ENCODE measurements around the gene ZNF276. TPM values are rescaled to one million over a fixed set of nuclear protein-coding genes. Genes with fewer than 3 reads are reported as not detected.

The ZNF276 gene
- polyA plus RNA-seq, 1 of the 3 experiments (the other 2 are of a cell fraction), result 24.9 TPM

DNA sequence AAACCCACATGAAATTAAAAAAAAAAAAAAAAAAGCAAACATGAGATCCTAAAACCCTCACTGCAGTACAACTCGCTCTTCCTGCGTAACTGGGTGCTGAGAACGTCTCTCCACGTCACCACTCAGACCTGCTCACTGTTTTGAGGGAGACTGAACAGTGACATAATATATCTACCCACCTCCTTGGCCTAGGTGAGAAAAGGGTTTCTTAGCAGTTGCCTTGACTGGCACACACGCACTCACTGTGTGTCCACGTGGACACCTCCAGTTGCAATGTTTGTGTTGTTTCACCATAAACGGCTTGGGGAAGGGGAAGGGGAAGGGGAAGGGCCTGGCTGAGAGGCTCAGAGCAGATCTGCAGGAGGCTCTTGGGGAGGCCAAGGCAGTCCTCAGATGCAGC is 63.1 kb downstream of the ZNF276 start:
- ChIA-PET POLR2A (no interaction called here), CTCF (interaction anchor here (2.2 kb wide), 1 partner anchor 76 kb away, joined by 6 read pairs; no protein-coding TSS in a partner anchor)
- no peaks in the 10 kb centered on the region for H3K9me3 ChIP-seq
- H3K79me2 ChIP-seq (ENCODE audit: insufficient read depth), result no peaks in the 10 kb centered on the region
- no peak overlapping the region for H3K4me2 ChIP-seq
- H3F3A ChIP-seq (replicated peaks; ENCODE audit: insufficient read depth), result no peaks in the 10 kb centered on the region
- H3K27ac ChIP-seq (ENCODE audit: low read depth in 2 of 2, low read length in 1 of 2), result no peak overlapping the region
- DNase-seq, result no peak
- H2AFZ ChIP-seq (ENCODE audit: low read depth), result no peak overlapping the region
- no peak overlapping the region for H3K9ac ChIP-seq
- H3K36me3 ChIP-seq (replicated peaks in 1 of 2; ENCODE audit: control insufficient read depth in 1 of 2, insufficient read depth in 2 of 2, low read length in 1 of 2), result peaks cover 9 to 18% of the 10 kb centered on the region in 2 experiments
- WGBS (ENCODE audit: low lambda C conversion rate), result 93% methylated on average over 7 of the region's 7 CpGs
- TF ChIP-seq POLR2AphosphoS5 (IDR thresholded peaks at IDR 0.05; ENCODE audit: low read depth, low read length) (no peak), FOXM1 (IDR thresholded peaks at IDR 0.05; ENCODE audit: low read depth) (no peak), YY1 (IDR thresholded peaks at IDR 0.05; ENCODE audit: low read depth) (no peak), MXI1 (IDR thresholded peaks at IDR 0.05; ENCODE audit: low read depth, low read length) (no peak), EP300 (IDR thresholded peaks at IDR 0.05; ENCODE audit: borderline replicate concordance in 1 of 2, low read depth in 1 of 2, low read length in 1 of 2) (no peak), MEF2A (IDR thresholded peaks at IDR 0.05; ENCODE audit: borderline replicate concordance, low read depth) (no peak), SMC3 (IDR thresholded peaks at IDR 0.05; ENCODE audit: low read depth, low read length) (no peak)
- TF ChIP-seq, protein P1, sequence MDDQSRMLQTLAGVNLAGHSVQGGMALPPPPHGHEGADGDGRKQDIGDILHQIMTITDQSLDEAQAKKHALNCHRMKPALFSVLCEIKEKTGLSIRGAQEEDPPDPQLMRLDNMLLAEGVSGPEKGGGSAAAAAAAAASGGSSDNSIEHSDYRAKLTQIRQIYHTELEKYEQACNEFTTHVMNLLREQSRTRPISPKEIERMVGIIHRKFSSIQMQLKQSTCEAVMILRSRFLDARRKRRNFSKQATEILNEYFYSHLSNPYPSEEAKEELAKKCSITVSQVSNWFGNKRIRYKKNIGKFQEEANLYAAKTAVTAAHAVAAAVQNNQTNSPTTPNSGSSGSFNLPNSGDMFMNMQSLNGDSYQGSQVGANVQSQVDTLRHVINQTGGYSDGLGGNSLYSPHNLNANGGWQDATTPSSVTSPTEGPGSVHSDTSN (IDR thresholded peaks at IDR 0.05), result no peak
- peaks cover 0 to 16% of the 10 kb centered on the region in 2 experiments; a peak in 1 of 4 replicates for H3K4me1 ChIP-seq (ENCODE audit: control insufficient read depth in 1 of 2, insufficient read depth in 2 of 2, low read depth in 1 of 2, low read length in 1 of 2)
- no peaks in the 10 kb centered on the region for H3K9me2 ChIP-seq
- H3K4me3 ChIP-seq (ENCODE audit: low read depth in 2 of 2, low read length in 1 of 2), result no peak overlapping the region
- no peaks in the 10 kb centered on the region for H4K20me1 ChIP-seq (ENCODE audit: insufficient read depth)
- H3K27me3 ChIP-seq (ENCODE audit: insufficient read depth), result no peaks in the 10 kb centered on the region

DNA sequence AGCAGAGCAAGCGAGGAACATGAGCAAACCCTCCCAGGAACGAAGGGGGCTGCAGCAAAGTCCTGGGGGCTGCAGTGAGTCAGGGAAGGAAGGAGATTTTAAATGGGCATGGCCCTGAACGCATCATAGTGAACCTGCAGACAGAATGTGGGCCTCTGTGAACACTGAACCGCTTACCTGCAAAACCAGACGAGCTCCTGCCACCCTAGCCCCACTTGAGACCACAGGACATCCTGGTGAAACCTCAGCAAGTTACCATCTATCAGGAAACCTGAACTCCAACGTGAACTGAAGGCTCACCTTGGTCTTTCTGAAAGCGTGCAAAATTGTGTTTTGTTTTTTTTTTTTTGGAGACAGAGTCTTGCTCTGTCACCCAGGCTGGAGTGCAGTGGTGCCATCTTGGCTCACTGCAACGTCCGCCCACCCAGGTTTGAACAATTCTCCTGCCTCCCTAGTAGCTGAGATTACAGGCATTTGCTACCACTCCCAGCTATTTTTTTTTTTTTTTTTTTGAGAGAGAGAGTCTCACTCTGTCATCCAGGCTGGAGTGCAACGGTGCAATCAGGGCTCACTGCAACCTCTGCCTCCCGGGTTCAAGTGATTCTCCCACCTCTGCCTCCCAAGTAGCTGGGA is 64.3 kb downstream of the ZNF276 start:
- no peak for DNase-seq
- Histone ChIP-seq H2AFZ (ENCODE audit: low read depth) (no peak overlapping the region), H3F3A (replicated peaks; ENCODE audit: insufficient read depth) (no peaks in the 10 kb centered on the region), H3K9ac (no peak overlapping the region), H3K4me2 (no peak overlapping the region), H3K9me3 (no peaks in the 10 kb centered on the region), H3K79me2 (ENCODE audit: insufficient read depth) (no peaks in the 10 kb centered on the region), H3K27me3 (ENCODE audit: insufficient read depth) (no peaks in the 10 kb centered on the region), H3K4me3 (ENCODE audit: low read depth in 2 of 2, low read length in 1 of 2) (no peak overlapping the region), H3K36me3 (replicated peaks in 1 of 2; ENCODE audit: control insufficient read depth in 1 of 2, insufficient read depth in 2 of 2, low read length in 1 of 2) (peaks cover 5 to 18% of the 10 kb centered on the region in 2 experiments), H4K20me1 (ENCODE audit: insufficient read depth) (no peaks in the 10 kb centered on the region), H3K4me1 (ENCODE audit: control insufficient read depth in 1 of 2, insufficient read depth in 2 of 2, low read depth in 1 of 2, low read length in 1 of 2) (peaks cover 0 to 9% of the 10 kb centered on the region in 2 experiments; a peak in 1 of 4 replicates), H3K9me2 (no peaks in the 10 kb centered on the region), H3K27ac (ENCODE audit: low read depth in 2 of 2, low read length in 1 of 2) (no peak overlapping the region; a peak in 1 of 4 replicates)
- 93% methylated on average over 11 of the region's 11 CpGs for WGBS (ENCODE audit: low lambda C conversion rate)
- CTCF ChIA-PET, result interaction anchor here (1.3 to 5.4 kb wide), 4 partner anchors 10 to 75 kb away, joined by 4 to 31 read pairs (median 4); no protein-coding TSS in a partner anchor
- TF ChIP-seq, protein P2, sequence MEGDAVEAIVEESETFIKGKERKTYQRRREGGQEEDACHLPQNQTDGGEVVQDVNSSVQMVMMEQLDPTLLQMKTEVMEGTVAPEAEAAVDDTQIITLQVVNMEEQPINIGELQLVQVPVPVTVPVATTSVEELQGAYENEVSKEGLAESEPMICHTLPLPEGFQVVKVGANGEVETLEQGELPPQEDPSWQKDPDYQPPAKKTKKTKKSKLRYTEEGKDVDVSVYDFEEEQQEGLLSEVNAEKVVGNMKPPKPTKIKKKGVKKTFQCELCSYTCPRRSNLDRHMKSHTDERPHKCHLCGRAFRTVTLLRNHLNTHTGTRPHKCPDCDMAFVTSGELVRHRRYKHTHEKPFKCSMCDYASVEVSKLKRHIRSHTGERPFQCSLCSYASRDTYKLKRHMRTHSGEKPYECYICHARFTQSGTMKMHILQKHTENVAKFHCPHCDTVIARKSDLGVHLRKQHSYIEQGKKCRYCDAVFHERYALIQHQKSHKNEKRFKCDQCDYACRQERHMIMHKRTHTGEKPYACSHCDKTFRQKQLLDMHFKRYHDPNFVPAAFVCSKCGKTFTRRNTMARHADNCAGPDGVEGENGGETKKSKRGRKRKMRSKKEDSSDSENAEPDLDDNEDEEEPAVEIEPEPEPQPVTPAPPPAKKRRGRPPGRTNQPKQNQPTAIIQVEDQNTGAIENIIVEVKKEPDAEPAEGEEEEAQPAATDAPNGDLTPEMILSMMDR (IDR thresholded peaks at IDR 0.05), result no peak
- TF ChIP-seq NRF1 (IDR thresholded peaks at IDR 0.05; ENCODE audit: low read depth, low read length) (no peak), SMC3 (IDR thresholded peaks at IDR 0.05; ENCODE audit: low read depth, low read length) (no peak), YY1 (IDR thresholded peaks at IDR 0.05; ENCODE audit: low read depth) (no peak), MEF2A (IDR thresholded peaks at IDR 0.05; ENCODE audit: borderline replicate concordance, low read depth) (no peak), EP300 (IDR thresholded peaks at IDR 0.05; ENCODE audit: borderline replicate concordance in 1 of 2, low read depth in 1 of 2, low read length in 1 of 2) (no peak), ELF1 (IDR thresholded peaks at IDR 0.05) (no peak), TAF1 (IDR thresholded peaks at IDR 0.05; ENCODE audit: borderline replicate concordance, low read depth, low read length) (no peak), RFX5 (IDR thresholded peaks at IDR 0.05; ENCODE audit: low read length) (no peak), FOXJ3 (CRISPR knock-in tag; IDR thresholded peaks at IDR 0.05) (no peak), GATA2 (CRISPR knock-in tag; IDR thresholded peaks at IDR 0.05) (no peak), RAD21 (IDR thresholded peaks at IDR 0.05; ENCODE audit: low read length) (no peak), TCF12 (IDR thresholded peaks at IDR 0.05) (no peak), GABPA (IDR thresholded peaks at IDR 0.05; ENCODE audit: low read depth) (no peak)
- TF ChIP-seq, protein P1 (IDR thresholded peaks at IDR 0.05), result no peak
- TF ChIP-seq, protein P3, sequence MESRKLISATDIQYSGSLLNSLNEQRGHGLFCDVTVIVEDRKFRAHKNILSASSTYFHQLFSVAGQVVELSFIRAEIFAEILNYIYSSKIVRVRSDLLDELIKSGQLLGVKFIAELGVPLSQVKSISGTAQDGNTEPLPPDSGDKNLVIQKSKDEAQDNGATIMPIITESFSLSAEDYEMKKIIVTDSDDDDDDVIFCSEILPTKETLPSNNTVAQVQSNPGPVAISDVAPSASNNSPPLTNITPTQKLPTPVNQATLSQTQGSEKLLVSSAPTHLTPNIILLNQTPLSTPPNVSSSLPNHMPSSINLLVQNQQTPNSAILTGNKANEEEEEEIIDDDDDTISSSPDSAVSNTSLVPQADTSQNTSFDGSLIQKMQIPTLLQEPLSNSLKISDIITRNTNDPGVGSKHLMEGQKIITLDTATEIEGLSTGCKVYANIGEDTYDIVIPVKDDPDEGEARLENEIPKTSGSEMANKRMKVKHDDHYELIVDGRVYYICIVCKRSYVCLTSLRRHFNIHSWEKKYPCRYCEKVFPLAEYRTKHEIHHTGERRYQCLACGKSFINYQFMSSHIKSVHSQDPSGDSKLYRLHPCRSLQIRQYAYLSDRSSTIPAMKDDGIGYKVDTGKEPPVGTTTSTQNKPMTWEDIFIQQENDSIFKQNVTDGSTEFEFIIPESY (IDR thresholded peaks at IDR 0.05; ENCODE audit: borderline replicate concordance, low read depth), result no peak
- POLR2A ChIA-PET, result no interaction called here

All from SK-N-SH (cell line).